ENCODE data around the gene HHIPL1.

Gene HHIPL1

DNA sequence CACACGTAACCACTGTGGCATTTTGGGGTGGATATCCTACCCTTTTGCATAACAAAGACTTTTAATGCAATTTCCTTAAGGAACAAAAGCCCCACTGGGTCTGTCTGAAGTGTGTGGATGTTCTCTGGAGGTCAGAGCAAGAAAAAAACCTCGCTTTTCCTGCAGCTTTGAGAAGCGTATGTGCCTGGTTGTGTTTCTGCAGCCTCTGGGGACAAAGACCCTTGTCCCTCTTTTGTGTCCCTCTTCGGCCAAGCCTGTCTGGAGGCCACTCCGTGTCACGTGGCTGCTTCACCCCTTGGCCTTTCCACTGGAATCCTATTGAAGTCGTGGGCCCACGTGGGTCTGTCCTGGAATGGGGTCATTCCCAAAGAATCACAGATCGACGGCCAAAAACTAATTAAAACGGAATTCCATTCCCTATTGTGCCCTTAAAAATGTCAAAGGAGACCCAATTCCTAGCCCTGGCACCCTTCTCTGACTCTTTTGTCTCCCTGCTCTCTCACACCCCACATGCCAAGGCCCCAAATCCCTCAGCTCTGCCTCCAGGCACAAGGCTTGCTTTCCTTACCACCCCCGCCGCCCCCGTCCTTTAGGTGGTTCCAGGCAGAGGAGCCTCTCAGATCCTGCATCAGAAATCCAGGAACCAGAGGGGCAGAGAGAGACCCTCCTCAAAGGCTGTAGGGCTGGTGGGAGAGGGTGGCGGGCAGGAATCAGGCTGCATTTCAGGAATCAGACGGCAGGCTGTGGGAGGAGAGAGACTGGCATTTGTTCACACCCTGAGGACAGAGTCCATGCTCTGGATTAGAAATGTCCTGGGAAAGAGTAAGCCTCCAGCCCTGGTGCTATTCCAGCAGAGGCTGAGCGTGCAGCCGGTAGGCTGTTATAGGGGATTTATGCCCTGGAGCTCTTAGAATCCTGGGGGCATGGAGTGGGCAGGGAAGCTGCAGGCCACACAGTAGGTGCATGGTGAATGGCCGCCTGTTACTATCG, 26.6 kb downstream of the HHIPL1 start:
- no peak for DNase-seq
- H3K27ac ChIP-seq: no peak overlapping the region
- H3K9me3 ChIP-seq (ENCODE audit: severe bottlenecking): no peaks in the 10 kb centered on the region
- H3K4me3 ChIP-seq (ENCODE audit: low read depth, low read length): no peak overlapping the region
- no peaks in the 10 kb centered on the region for H3K27me3 ChIP-seq (ENCODE audit: insufficient read depth, low read depth, severe bottlenecking)
- TF ChIP-seq CTCF (IDR thresholded peaks at IDR 0.05; ENCODE audit: low read depth, low read length): no peak
- no peaks in the 10 kb centered on the region for H3K36me3 ChIP-seq

DNA sequence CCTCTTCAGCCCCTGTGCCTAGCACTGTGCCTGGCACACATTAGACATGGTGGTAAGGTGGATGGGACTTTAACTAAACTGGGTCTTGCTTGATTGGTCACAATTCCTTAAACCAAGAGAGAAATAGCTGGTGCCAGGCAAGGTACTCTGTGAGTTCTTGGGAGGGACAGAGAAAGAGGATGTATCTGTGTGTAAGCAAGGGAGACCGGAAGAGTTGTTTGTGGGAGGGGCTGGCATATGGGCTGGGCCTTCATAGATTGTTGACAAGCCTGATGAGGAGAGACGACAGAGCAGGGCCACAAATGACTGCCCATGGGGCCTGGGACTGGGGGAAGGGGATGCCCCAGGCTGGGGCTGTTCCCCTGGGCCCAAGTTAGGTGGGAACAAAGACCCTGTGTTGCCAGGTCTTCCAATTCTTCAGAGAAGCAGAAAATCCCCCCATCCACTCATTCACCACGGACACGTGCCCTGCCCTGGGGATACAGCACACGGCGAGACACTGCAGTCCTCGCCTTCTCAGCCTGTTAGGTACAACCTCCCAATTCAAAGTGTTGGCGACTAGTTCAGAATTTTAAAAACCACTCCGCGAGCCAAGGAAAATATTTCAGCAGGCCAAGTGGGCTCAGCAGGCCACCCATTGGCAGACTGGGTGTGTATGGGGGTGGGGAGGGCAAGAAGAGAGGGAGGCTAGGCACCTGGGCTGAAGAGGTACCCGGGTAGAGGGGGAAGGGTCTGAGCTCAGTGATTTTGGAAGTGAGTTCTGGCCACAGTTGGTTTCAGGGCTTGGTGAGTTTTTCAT, 27.8 kb downstream of the HHIPL1 start:
- peaks cover 4% of the 10 kb centered on the region for H3K9me3 ChIP-seq (ENCODE audit: severe bottlenecking)
- no peaks in the 10 kb centered on the region for H3K27me3 ChIP-seq (ENCODE audit: insufficient read depth, low read depth, severe bottlenecking)
- DNase-seq: no peak
- no peaks in the 10 kb centered on the region for H3K36me3 ChIP-seq
- no peak for TF ChIP-seq CTCF (IDR thresholded peaks at IDR 0.05; ENCODE audit: low read depth, low read length)
- no peak overlapping the region for H3K27ac ChIP-seq
- no peak overlapping the region for H3K4me3 ChIP-seq (ENCODE audit: low read depth, low read length)

DNA sequence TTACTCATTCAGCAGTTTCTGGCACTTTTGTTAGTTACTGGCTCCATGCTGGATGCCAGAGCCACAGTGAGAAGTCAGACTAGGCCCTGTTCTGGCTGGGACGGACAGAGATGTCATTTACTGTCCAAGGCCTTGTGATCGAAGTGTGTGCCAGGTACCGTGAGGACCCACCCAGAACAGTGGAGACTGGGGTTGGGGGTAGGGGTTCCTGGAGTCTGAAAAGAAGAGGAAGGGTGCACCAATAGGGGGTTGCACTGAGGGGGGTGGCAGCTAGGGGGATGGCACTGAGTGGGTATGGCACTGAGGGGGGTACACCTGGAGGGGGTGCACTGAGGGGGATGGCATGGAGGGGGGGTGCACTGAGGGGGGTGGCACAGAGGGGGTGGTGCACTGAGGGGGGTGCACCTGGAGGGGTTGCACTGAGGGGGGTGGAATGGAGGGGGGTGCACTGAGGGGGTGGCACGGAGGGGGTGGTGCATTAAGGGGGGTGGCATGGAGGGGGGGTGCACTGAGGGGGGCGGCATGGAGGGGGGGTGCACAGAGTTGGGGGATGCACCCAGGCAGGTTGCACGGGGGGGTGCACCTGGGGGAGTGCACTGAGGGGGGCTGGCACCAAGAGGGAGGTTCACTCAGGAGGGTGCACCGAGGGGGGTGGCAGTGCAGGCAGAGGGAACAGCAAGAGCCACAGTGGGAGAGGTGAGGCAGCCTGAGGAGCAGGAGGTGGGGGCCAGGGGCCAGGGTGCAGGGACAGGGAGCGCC, 28.6 kb downstream of the HHIPL1 start:
- TF ChIP-seq CTCF (IDR thresholded peaks at IDR 0.05; ENCODE audit: low read depth, low read length): no peak
- no peaks in the 10 kb centered on the region for H3K27me3 ChIP-seq (ENCODE audit: insufficient read depth, low read depth, severe bottlenecking)
- H3K36me3 ChIP-seq: no peaks in the 10 kb centered on the region
- H3K4me3 ChIP-seq (ENCODE audit: low read depth, low read length): no peak overlapping the region
- no peak for DNase-seq
- H3K9me3 ChIP-seq (ENCODE audit: severe bottlenecking): peaks cover 12% of the 10 kb centered on the region
- H3K27ac ChIP-seq: no peak overlapping the region

GRCh38 chr14:99674064-99674650, 29.2 kb downstream of the HHIPL1 start:
- H3K36me3 ChIP-seq: no peaks in the 10 kb centered on the region
- no peak for TF ChIP-seq CTCF (IDR thresholded peaks at IDR 0.05; ENCODE audit: low read depth, low read length)

DNA sequence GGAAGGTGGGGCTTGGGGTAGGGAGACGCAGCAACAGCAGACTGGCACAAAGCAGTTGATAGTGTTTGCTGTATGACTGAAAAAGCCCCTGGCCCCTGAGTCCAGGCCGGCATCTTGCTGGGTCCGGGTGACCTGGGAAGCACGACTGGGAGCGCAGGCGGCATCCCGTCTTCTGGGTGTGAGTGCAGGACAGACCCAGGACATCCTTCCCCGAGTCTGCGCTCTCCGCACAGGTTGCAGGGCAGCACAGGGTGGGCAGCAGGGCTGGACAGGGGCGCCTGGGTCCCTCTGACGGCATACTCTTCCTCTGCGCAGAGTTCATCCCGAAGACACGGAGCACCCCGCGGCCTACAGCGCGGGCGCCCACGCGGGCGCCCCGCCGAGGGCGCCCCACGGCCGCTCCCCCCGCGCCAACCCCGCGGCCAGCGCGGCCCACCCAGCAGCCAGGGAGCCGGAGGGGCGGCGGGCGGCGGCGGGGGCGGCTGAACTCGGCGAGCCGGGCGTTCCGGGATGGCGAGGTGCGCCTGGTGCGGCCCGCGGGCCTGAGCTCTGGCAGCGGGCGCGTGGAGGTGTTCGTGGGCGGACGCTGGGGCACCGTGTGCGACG, 29.9 kb downstream of the HHIPL1 start:
- no peak for DNase-seq
- H3K4me3 ChIP-seq (ENCODE audit: low read depth, low read length): no peak overlapping the region
- H3K27ac ChIP-seq: no peak overlapping the region
- peaks cover 16% of the 10 kb centered on the region for H3K9me3 ChIP-seq (ENCODE audit: severe bottlenecking)
- no peaks in the 10 kb centered on the region for H3K27me3 ChIP-seq (ENCODE audit: insufficient read depth, low read depth, severe bottlenecking)
- no peaks in the 10 kb centered on the region for H3K36me3 ChIP-seq
- no peak for TF ChIP-seq CTCF (IDR thresholded peaks at IDR 0.05; ENCODE audit: low read depth, low read length)

More at GRCh38 chr14:99674064-99674650, 29.2 kb downstream of the HHIPL1 start:
- peaks cover 16% of the 10 kb centered on the region for H3K9me3 ChIP-seq (ENCODE audit: severe bottlenecking)
- DNase-seq: no peak
- H3K27ac ChIP-seq: no peak overlapping the region
- H3K27me3 ChIP-seq (ENCODE audit: insufficient read depth, low read depth, severe bottlenecking): no peaks in the 10 kb centered on the region
- no peak overlapping the region for H3K4me3 ChIP-seq (ENCODE audit: low read depth, low read length)

All from WERI-Rb-1 (cell line).